Astrocyte (in vitro differentiated cells and primary cell): ENCODE measurements around the gene FBXL7. TPM values are rescaled to one million over a fixed set of nuclear protein-coding genes. Genes with fewer than 3 reads are reported as not detected.

Source experiments
- DNase-seq: peaks from one replicate; pipeline ENCODE4 v3.0.0-alpha.2; 2010; ENCODE audit warnings: low read depth
- FAIRE-seq: peaks from 2 replicates; lab custom pipeline; 2011; peaks lifted over from hg19 to GRCh38; lab: Jason Lieb, UNC
- H2AFZ ChIP-seq: 2 replicates; pipeline ENCODE4 v1.6.0; 2012; ENCODE audit warnings: low read depth, low read length, inconsistent platforms
- H3K27ac ChIP-seq: 2 replicates; pipeline ENCODE4 v1.5.1; 2011; ENCODE audit warnings: low read depth, low read length, inconsistent platforms
- H3K27me3 ChIP-seq: 2 replicates; pipeline ENCODE4 v1.6.0; 2011; ENCODE audit warnings: low read length, inconsistent platforms; ENCODE audit not compliant: insufficient read depth
- H3K36me3 ChIP-seq: 2 replicates; pipeline ENCODE4 v1.5.1; 2011; ENCODE audit warnings: low read length, inconsistent platforms; ENCODE audit not compliant: insufficient read depth
- H3K4me1 ChIP-seq: 2 replicates; pipeline ENCODE4 v1.5.1; 2011; ENCODE audit warnings: low read length, inconsistent platforms; ENCODE audit not compliant: insufficient read depth
- H3K4me2 ChIP-seq: 2 replicates; pipeline ENCODE4 v1.6.0; 2012; ENCODE audit warnings: low read length, inconsistent platforms
- H3K4me3 ChIP-seq: 2 replicates; pipeline ENCODE4 v1.5.1; 2011; ENCODE audit warnings: low read depth, mild to moderate bottlenecking, low read length, inconsistent platforms; ENCODE audit not compliant: insufficient read depth
- H3K79me2 ChIP-seq: 2 replicates; pipeline ENCODE4 v1.6.0; 2012; ENCODE audit warnings: mild to moderate bottlenecking, low read length, inconsistent platforms; ENCODE audit not compliant: insufficient read depth
- H3K9ac ChIP-seq: 2 replicates; pipeline ENCODE4 v1.6.0; 2012; ENCODE audit warnings: mild to moderate bottlenecking, low read length, inconsistent platforms
- H3K9me3 ChIP-seq: 2 replicates; pipeline ENCODE4 v1.5.1; 2012; ENCODE audit warnings: low read depth, mild to moderate bottlenecking, low read length, inconsistent platforms; ENCODE audit not compliant: insufficient read depth
- H4K20me1 ChIP-seq: 2 replicates; pipeline ENCODE4 v1.6.0; 2012; ENCODE audit warnings: low read length, inconsistent platforms; ENCODE audit not compliant: insufficient read depth
- H3K27ac Mint-ChIP-seq: one replicate; pipeline ENCODE4 v1.8.0; 2021; ENCODE audit warnings: mild to moderate bottlenecking, mixed read lengths; ENCODE audit not compliant: unreplicated experiment
- H3K27me3 Mint-ChIP-seq: one replicate; pipeline ENCODE4 v1.8.0; 2021; ENCODE audit warnings: low read depth, mixed read lengths; ENCODE audit not compliant: unreplicated experiment
- H3K36me3 Mint-ChIP-seq: one replicate; pipeline ENCODE4 v1.8.0; 2021; ENCODE audit warnings: low read depth, mixed read lengths; ENCODE audit not compliant: unreplicated experiment
- H3K4me1 Mint-ChIP-seq: one replicate; pipeline ENCODE4 v1.8.0; 2021; ENCODE audit warnings: low read depth, mixed read lengths; ENCODE audit not compliant: unreplicated experiment
- H3K4me3 Mint-ChIP-seq: one replicate; pipeline ENCODE4 v1.8.0; 2021; ENCODE audit warnings: mild to moderate bottlenecking, moderate library complexity, mixed read lengths; ENCODE audit not compliant: unreplicated experiment
- H3K9me3 Mint-ChIP-seq: one replicate; pipeline ENCODE4 v1.8.0; 2021; ENCODE audit warnings: mild to moderate bottlenecking, mixed read lengths; ENCODE audit not compliant: unreplicated experiment
- EZH2 ChIP-seq: IDR thresholded peaks from 2 replicates; pipeline ENCODE4 v1.6.1; 2012; ENCODE audit warnings: mild to moderate bottlenecking, low read length, inconsistent platforms; ENCODE audit not compliant: insufficient read depth
- total RNA-seq: library from RNA; stranded (reverse); gene quantifications from 2 replicates; pipeline ENCODE4 v1.2.1, GENCODE V29; 2021
- TF ChIP-seq, protein P1 (sequence below): IDR thresholded peaks from 2 replicates; pipeline ENCODE4 v1.5.1; 2011; ENCODE audit warnings: low read depth, mild to moderate bottlenecking, inconsistent platforms, low read length, moderate library complexity; ENCODE audit not compliant: insufficient read depth

The FBXL7 gene
- total RNA-seq, 1 donor from 2014 or later = 21.0 TPM

DNA sequence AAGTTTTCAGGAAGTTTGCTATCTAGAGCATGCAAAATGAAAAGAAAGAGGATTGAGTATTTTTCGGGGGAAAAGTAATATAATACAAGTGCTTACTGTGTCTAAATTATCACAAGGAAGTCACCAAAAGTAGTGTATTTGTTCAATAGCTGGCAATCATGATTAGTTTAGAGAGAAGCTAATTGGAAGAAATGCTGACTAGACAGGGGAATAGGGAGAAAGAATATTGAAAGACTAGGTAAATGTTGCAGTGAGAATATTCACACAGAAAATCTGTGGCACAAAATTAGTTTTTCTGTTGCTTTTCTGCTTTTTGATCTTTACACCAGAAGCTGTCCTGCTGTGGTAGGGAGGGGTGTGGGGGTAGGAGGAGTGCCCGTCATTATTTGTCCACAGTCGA, 440.9 kb downstream of the FBXL7 start:
- FAIRE-seq = no peak
- peaks cover 9% of the 10 kb centered on the region for H3K4me1 Mint-ChIP-seq

DNA sequence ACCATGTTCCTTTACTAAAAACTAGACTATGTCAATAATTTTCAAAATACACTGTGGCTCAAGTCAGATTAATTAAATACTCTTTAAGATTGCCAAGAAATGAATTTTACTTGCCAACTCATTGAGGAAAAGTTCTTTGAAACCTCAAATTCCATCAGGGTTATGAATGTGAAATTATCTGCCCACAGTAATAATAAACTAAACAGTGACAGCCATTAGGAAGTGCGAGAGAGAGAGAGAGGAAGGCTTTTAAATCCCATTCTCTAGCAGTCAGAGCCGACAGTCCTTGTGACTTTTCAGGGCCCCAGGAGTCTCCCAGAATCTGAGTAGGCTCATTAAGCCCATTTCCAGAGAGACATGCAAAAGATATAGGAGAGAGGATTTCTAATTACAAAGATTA, 443.5 kb downstream of the FBXL7 start:
- no peak for FAIRE-seq
- no peak overlapping the region for H2AFZ ChIP-seq

More for the DNA sequence above, 440.9 kb downstream of the FBXL7 start:
- H3K4me3 ChIP-seq = no peak overlapping the region
- no peak for DNase-seq
- peaks cover 17% of the 10 kb centered on the region for H3K4me1 ChIP-seq
- no peak overlapping the region for H3K27ac ChIP-seq
- H3K4me3 Mint-ChIP-seq = no peak overlapping the region
- H3K36me3 ChIP-seq = no peaks in the 10 kb centered on the region
- TF ChIP-seq, protein P1, sequence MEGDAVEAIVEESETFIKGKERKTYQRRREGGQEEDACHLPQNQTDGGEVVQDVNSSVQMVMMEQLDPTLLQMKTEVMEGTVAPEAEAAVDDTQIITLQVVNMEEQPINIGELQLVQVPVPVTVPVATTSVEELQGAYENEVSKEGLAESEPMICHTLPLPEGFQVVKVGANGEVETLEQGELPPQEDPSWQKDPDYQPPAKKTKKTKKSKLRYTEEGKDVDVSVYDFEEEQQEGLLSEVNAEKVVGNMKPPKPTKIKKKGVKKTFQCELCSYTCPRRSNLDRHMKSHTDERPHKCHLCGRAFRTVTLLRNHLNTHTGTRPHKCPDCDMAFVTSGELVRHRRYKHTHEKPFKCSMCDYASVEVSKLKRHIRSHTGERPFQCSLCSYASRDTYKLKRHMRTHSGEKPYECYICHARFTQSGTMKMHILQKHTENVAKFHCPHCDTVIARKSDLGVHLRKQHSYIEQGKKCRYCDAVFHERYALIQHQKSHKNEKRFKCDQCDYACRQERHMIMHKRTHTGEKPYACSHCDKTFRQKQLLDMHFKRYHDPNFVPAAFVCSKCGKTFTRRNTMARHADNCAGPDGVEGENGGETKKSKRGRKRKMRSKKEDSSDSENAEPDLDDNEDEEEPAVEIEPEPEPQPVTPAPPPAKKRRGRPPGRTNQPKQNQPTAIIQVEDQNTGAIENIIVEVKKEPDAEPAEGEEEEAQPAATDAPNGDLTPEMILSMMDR = no peak
- no peak for TF ChIP-seq EZH2
- no peaks in the 10 kb centered on the region for H3K9me3 ChIP-seq
- no peak overlapping the region for H3K4me2 ChIP-seq
- no peaks in the 10 kb centered on the region for H3K27me3 Mint-ChIP-seq
- H3K36me3 Mint-ChIP-seq = peaks cover 39% of the 10 kb centered on the region
- no peaks in the 10 kb centered on the region for H3K27me3 ChIP-seq
- H3K9ac ChIP-seq = no peak overlapping the region
- no peak overlapping the region for H3K27ac Mint-ChIP-seq
- no peaks in the 10 kb centered on the region for H4K20me1 ChIP-seq
- no peaks in the 10 kb centered on the region for H3K79me2 ChIP-seq
- no peak overlapping the region for H2AFZ ChIP-seq
- H3K9me3 Mint-ChIP-seq = no peaks in the 10 kb centered on the region

DNA sequence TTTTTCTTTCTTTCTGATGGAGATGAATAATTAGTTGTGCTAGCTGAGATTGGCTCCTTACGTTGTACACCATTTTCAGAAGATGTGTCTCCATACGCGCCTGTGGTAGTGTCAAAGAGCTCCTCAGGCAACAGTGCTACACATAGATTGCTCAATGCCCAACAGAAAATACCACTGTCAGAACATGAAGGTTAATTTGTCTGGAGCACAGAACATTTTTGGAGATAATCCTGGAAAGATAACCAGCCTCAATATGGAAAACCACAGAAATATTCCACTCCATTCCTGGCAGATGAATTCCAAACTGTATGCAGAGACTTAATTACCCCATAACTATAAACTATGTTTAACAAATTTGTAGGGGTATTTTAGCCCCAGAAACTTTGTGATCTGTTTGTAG, 446.0 kb downstream of the FBXL7 start:
- H3K9me3 Mint-ChIP-seq = peaks cover under 1% of the 10 kb centered on the region
- no peaks in the 10 kb centered on the region for H3K27me3 Mint-ChIP-seq
- H3K9me3 ChIP-seq = no peaks in the 10 kb centered on the region
- H3K4me3 Mint-ChIP-seq = no peak overlapping the region
- H3K27ac ChIP-seq = no peak overlapping the region
- FAIRE-seq (no peak), DNase-seq (peak; percentile 70)
- no peaks in the 10 kb centered on the region for H3K4me1 ChIP-seq
- H3K4me1 Mint-ChIP-seq = no peaks in the 10 kb centered on the region
- no peak overlapping the region for H2AFZ ChIP-seq
- no peak for TF ChIP-seq EZH2
- TF ChIP-seq, protein P1 = no peak
- no peak overlapping the region for H3K27ac Mint-ChIP-seq
- H3K36me3 Mint-ChIP-seq = peaks cover 18% of the 10 kb centered on the region
- H3K9ac ChIP-seq = no peak overlapping the region
- H3K4me3 ChIP-seq = no peak overlapping the region
- H3K27me3 ChIP-seq = no peaks in the 10 kb centered on the region
- H4K20me1 ChIP-seq = no peaks in the 10 kb centered on the region
- no peak overlapping the region for H3K4me2 ChIP-seq
- H3K79me2 ChIP-seq = no peaks in the 10 kb centered on the region
- H3K36me3 ChIP-seq = no peaks in the 10 kb centered on the region

More for the DNA sequence above, 443.5 kb downstream of the FBXL7 start:
- Mint-ChIP-seq H3K4me1 (peaks cover 8% of the 10 kb centered on the region), H3K27ac (no peak overlapping the region), H3K9me3 (no peaks in the 10 kb centered on the region), H3K36me3 (peaks cover 22% of the 10 kb centered on the region), H3K27me3 (no peaks in the 10 kb centered on the region), H3K4me3 (no peak overlapping the region)
- no peak for TF ChIP-seq EZH2
- TF ChIP-seq, protein P1 = no peak
- peaks cover 9% of the 10 kb centered on the region for H3K4me1 ChIP-seq
- H3K9ac ChIP-seq = no peak overlapping the region
- no peak overlapping the region for H3K4me2 ChIP-seq
- peak; percentile 77 for DNase-seq
- H3K27me3 ChIP-seq = no peaks in the 10 kb centered on the region
- H4K20me1 ChIP-seq = no peaks in the 10 kb centered on the region
- H3K79me2 ChIP-seq = no peaks in the 10 kb centered on the region
- no peak overlapping the region for H3K4me3 ChIP-seq
- no peaks in the 10 kb centered on the region for H3K9me3 ChIP-seq
- no peaks in the 10 kb centered on the region for H3K36me3 ChIP-seq
- no peak overlapping the region for H3K27ac ChIP-seq
